NCI-H460 (cell line): Measurements from ENCODE around the gene ZNF273. TPM values are rescaled to one million over a fixed set of nuclear protein-coding genes. Genes with fewer than 3 reads are reported as not detected.
"Not testable (repeated sequence)": the region's sequence is repeated elsewhere in the genome, so short reads cannot be mapped to it uniquely, and the experiment has no call there.

Experiments
- DNase-seq: peaks from one replicate; pipeline ENCODE4 v3.0.0-alpha.2; 2016; ENCODE audit warnings: low read depth; ENCODE audit errors: extremely low read depth
- total RNA-seq: library from RNA; depleted of rRNA; stranded (reverse); fragments of >200 nt; shearing (Covaris generic); gene quantifications from 2 replicates; pipeline ENCODE4 v1.2.3, GENCODE V29; 2014

The ZNF273 gene
- total RNA-seq, 1 experiment from 2014 or later = 8.2 TPM

- no peak for DNase-seq
Observed at GRCh38 chr7:64888901-64889685, 14.0 kb upstream of the ZNF273 start.

GRCh38 chr7:64889686-64890162 lies 13.3 kb upstream of the ZNF273 start:
- no peak for DNase-seq

- not testable (repeated sequence) for DNase-seq
Observed at GRCh38 chr7:64890273-64890672, 12.8 kb upstream of the ZNF273 start.

DNA sequence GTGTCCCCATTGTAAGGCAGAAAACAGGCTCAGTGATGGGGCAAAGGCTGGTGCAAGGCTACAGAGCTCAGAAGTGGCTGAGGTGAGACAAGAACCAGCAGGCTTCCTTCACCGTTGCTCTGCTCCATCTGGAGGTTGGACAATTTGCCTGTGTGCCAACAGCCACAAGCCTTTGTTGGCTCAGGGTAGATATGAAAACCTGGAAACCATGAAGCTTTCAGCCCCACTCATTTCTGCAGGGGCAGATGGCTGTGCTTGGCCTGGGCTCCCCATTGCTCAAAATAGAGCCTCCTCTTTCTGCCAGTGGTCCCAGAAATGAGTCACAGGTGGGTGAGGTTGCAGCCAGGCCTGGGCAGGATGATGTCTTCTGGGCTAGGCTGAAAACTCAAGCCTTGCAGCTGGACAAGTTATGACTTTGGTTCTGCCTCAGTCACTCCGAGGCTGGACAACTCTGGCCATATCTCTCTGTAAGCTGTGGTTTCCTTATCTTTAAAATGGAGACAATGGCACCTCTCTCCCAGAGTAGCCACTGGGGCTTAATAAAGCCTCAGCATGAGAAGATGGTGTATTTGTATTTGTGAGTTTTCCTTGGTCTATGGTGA lies 12.2 kb upstream of the ZNF273 start:
- DNase-seq = no peak

DNA sequence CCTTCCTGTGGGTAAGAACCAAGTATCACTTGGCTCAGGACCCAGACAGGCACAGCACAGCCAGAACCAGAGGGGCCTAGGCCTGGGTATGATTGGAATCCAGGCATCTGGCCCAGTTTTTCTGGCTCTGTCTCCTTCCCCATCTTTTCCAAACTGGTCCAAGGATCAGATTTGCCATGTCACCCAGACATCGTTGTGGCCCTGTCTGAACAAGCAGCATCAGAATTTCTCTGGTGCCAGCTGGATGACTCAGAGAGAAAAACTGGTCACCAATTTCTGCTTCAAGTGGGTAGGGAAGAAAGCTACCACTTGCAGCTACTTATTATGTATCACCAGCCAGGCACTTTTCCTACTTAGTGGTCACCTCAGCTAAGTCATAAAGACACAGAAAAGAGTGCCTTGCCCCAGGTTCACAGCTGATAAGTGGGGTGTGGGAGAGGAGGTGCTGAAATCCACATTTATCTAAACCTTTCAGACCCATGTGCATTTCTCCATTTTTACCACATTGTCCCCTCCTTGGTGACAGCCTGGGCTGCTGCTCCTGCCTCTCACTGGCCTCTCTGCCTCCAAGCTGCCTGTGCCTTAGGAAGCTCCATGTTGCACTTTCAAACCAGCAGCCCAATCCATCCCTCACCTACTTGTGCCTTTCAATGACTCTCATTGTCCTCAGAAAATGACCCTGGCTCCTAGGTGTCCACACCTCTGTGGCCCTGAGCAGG lies 11.6 kb upstream of the ZNF273 start:
- DNase-seq = not testable (repeated sequence)

GRCh38 chr7:64892116-64892515 lies 11.0 kb upstream of the ZNF273 start:
- DNase-seq = no peak

- no peak for DNase-seq
Observed at GRCh38 chr7:64892666-64893309, 10.3 kb upstream of the ZNF273 start.

GRCh38 chr7:64893401-64893800 lies 9.7 kb upstream of the ZNF273 start:
- DNase-seq = no peak

GRCh38 chr7:64902461-64902805 lies 640 bp upstream of the ZNF273 start:
- not testable (repeated sequence) for DNase-seq

DNA sequence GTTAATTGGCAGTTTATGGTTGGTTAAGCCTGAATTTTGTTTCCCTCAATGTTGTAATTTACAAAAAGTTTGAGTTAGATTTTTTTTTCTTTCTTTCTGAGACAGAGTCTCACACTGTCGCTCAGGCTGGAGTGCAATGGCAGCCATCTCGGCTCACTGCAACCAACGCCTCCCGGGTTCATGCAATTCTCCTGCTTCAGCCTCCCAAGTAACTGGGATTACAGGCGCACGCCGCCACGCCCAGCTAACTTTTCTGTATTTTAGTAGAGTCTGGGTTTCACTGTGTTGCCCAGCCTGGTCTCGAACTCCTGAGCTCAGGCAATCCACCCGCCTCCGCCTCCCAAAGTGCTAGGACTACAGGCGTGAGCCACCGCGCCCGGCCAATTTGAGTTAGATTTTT lies 935 bp downstream of the ZNF273 start:
- DNase-seq = no peak

DNA sequence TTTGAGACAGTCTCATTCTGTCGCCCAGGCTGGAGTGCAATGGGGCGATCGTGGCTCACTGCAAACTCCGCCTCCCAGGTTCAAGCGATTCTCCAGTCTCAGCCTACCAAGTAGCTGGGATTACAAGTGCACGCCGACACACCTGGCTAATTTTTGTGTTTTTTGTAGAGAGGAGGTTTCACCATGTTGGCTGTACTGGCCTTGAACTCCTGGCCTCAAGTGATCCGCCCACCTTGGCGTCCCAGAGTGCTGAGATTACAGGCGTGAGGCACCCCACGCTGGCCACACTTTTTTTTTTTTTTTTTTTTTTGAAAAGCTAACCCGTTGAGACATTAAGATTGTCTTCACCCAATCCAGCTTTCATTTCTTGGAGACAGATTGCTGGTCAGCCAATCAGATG lies 2.1 kb downstream of the ZNF273 start:
- DNase-seq = no peak

- no peak for DNase-seq
Observed at GRCh38 chr7:64905547-64905946, 2.5 kb downstream of the ZNF273 start.

GRCh38 chr7:64907641-64908326 lies 4.7 kb downstream of the ZNF273 start:
- DNase-seq = no peak

DNA sequence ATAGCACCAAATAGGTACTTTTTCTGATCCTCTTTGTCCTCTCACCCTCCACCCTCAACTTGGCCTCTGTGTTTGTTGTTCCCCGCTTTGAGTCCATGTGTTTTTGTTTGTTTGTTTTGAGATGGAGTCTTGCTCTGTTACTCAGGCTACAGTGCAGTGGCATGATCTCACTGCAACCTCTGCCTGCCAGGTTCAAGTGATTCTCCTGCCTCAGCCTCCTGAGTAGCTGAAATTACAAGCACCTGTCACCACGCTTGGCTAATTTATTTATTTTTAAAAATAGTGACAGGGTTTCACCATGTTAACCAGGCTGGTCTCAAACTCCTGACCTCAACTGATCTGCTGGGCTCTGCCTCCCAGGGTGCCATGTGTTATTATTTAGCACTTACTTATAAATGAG lies 5.3 kb downstream of the ZNF273 start:
- no peak for DNase-seq

GRCh38 chr7:64914557-64914956 lies 11.5 kb downstream of the ZNF273 start:
- no peak for DNase-seq

DNA sequence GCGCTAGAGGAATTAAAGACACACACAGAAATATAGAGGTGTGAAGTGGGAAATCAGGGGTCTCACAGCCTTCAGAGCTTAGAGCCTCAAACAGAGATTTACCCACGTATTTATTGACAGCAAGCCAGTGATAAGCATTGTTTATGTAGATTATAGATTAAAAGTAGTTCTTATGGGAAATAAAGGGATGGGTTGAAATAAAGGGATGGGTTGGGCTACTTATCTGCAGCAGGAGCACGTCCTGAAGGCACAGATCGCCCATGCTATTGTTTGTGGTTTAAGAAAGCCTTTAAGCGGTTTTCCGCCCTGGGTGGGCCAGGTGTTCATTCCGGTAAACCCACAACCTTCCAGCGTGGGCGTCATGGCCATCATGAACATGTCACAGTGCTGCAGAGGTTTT lies 12.2 kb downstream of the ZNF273 start:
- not testable (repeated sequence) for DNase-seq

GRCh38 chr7:64928252-64929187 lies 25.4 kb downstream of the ZNF273 start:
- not testable (repeated sequence) for DNase-seq

DNA sequence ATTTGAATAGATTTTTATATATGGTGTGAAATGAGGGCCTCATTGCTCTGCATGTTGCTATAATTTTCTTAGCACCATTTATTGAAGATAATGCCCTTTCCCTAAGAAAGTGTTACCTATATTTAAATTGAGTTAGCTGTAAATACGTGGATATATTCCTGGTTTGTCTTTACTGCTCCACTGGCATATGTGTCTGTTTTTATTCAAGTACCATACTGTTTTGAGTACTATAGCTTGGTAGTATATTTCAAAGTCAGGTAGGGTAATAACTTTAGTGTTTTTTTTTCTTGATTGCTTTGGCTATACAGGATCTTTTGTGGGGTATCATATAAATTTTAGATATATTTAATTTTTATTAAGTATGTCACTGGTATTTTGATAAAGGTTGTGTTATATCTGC lies 31.4 kb downstream of the ZNF273 start:
- no peak for DNase-seq

GRCh38 chr7:64938540-64938939 lies 35.5 kb downstream of the ZNF273 start:
- DNase-seq = no peak
